ENCODE results near the gene KCNQ4. TPM values are rescaled to one million over a fixed set of nuclear protein-coding genes. Genes with fewer than 3 reads are reported as not detected.

Gene KCNQ4
- total and polyA plus RNA-seq, 2 experiments from 2014 or later, result 1.3 to 3.0 TPM

DNA sequence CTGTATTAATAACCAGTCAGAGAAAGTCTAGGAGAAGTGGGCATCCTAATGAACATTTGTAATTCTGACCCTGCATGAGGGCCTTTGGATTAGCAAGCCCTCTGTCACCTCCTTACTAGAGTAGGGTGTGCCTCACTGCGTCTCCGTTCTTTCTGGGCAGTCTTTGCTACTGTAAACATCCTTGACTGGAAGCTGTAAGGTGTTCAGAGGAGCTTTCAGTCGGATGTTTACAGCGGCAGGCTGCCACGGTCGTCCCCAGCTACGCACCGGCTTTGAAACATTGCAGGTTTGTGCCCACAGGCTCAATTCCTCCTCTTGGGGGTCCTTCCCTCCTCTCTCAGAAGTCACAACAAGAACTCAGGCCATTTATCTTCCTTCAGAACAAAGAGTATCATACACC is 29.4 kb upstream of the KCNQ4 start:
- Histone ChIP-seq H2AFZ (no peak overlapping the region), H3K4me1 (ENCODE audit: insufficient read depth) (no peaks in the 10 kb centered on the region), H3K27me3 (ENCODE audit: insufficient read depth) (no peaks in the 10 kb centered on the region), H3K4me3 (no peak overlapping the region), H3K4me2 (no peak overlapping the region), H3K79me2 (replicated peaks; ENCODE audit: insufficient read depth) (no peaks in the 10 kb centered on the region), H3K27ac (ENCODE audit: low read depth) (no peak overlapping the region), H3K9me2 (ENCODE audit: insufficient read depth) (no peaks in the 10 kb centered on the region), H3F3A (replicated peaks; ENCODE audit: low read depth) (no peaks in the 10 kb centered on the region), H4K20me1 (replicated peaks; ENCODE audit: insufficient read depth) (peaks cover 12% of the 10 kb centered on the region), H3K36me3 (ENCODE audit: insufficient read depth) (peaks cover 55% of the 10 kb centered on the region)
- no peak overlapping the region for H3K27ac Mint-ChIP-seq
- no peaks in the 10 kb centered on the region for H3K27me3 Mint-ChIP-seq (ENCODE audit: insufficient read depth, low read depth, poor library complexity)
- TF ChIP-seq STAT1 (IDR thresholded peaks at IDR 0.05; ENCODE audit: unreplicated experiment), result no peak
- TF ChIP-seq POLR2AphosphoS5 (IDR thresholded peaks at IDR 0.05; ENCODE audit: low read depth), result no peak
- no peak for TF ChIP-seq ZNF114 (CRISPR knock-in tag; IDR thresholded peaks at IDR 0.05)
- peaks cover 75% of the 10 kb centered on the region for H3K36me3 Mint-ChIP-seq (ENCODE audit: low read depth)
- H3K4me3 Mint-ChIP-seq, result no peak overlapping the region
- H3K9me3 Mint-ChIP-seq, result no peaks in the 10 kb centered on the region
- ATAC-seq (no peak), DNase-seq (ENCODE audit: low spot score) (no peak)
- H3K4me1 Mint-ChIP-seq, result no peaks in the 10 kb centered on the region; the same call in 2 of the 3 replicates

DNA sequence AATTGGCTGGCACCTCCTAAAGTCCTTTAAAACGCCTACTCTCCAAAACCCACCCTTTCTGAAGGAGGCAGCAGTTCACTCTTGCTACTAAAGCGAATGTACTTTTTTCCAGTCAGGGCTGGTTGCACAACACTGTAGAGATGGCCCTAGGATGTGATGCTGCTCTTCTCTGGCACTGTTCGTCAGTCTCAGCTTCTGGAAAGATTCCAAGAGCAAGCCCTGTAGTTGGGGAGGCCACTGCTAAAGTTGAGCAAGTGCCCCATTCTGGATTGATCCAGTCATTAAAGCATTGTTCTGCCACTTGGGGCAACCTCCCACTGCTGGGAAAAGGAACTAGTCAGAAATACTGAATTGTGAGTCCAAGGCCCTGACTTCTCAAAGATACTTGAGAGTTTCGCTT is 28.5 kb upstream of the KCNQ4 start:
- Mint-ChIP-seq H3K27ac (no peak overlapping the region; the same call in 1 of the 2 replicates), H3K36me3 (ENCODE audit: low read depth) (peaks cover 76% of the 10 kb centered on the region)

DNA sequence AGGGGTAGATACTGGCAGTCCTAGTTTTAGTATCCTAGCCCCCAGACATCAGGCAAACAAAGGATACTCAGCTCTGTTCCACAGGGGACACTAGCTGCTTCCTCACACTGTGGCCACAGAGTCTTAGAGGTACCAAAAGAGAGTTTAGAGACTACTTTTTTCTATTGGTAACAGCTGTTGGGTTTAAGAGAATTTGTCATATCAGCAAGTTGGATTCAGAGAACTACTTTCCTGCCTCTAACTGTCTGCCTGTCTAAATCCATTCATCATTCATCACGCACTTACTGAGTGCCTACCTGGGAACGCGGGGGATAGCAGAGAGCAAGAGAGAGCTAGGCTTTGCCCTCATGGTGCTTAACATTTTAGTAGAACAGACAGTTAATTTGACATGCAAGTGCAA is 27.1 kb upstream of the KCNQ4 start:
- H3K27ac Mint-ChIP-seq, result no peak overlapping the region
- H3K9me3 Mint-ChIP-seq, result no peaks in the 10 kb centered on the region
- peaks cover 75% of the 10 kb centered on the region for H3K36me3 Mint-ChIP-seq (ENCODE audit: low read depth)
- H3K4me2 ChIP-seq, result no peak overlapping the region
- no peak overlapping the region for H3K4me3 Mint-ChIP-seq
- no peaks in the 10 kb centered on the region; the same call in 2 of the 3 replicates for H3K4me1 Mint-ChIP-seq
- no peaks in the 10 kb centered on the region for H3K9me2 ChIP-seq (ENCODE audit: insufficient read depth)
- peaks cover 64% of the 10 kb centered on the region for H3K36me3 ChIP-seq (ENCODE audit: insufficient read depth)
- H3K27me3 ChIP-seq (ENCODE audit: insufficient read depth), result no peaks in the 10 kb centered on the region
- DNase-seq (ENCODE audit: low spot score) (no peak), ATAC-seq (no peak)
- H4K20me1 ChIP-seq (replicated peaks; ENCODE audit: insufficient read depth), result peaks cover 19% of the 10 kb centered on the region
- no peaks in the 10 kb centered on the region for H3K4me1 ChIP-seq (ENCODE audit: insufficient read depth)
- TF ChIP-seq STAT1 (IDR thresholded peaks at IDR 0.05; ENCODE audit: unreplicated experiment), result no peak
- TF ChIP-seq ZNF114 (CRISPR knock-in tag; IDR thresholded peaks at IDR 0.05), result no peak
- TF ChIP-seq, protein P1, sequence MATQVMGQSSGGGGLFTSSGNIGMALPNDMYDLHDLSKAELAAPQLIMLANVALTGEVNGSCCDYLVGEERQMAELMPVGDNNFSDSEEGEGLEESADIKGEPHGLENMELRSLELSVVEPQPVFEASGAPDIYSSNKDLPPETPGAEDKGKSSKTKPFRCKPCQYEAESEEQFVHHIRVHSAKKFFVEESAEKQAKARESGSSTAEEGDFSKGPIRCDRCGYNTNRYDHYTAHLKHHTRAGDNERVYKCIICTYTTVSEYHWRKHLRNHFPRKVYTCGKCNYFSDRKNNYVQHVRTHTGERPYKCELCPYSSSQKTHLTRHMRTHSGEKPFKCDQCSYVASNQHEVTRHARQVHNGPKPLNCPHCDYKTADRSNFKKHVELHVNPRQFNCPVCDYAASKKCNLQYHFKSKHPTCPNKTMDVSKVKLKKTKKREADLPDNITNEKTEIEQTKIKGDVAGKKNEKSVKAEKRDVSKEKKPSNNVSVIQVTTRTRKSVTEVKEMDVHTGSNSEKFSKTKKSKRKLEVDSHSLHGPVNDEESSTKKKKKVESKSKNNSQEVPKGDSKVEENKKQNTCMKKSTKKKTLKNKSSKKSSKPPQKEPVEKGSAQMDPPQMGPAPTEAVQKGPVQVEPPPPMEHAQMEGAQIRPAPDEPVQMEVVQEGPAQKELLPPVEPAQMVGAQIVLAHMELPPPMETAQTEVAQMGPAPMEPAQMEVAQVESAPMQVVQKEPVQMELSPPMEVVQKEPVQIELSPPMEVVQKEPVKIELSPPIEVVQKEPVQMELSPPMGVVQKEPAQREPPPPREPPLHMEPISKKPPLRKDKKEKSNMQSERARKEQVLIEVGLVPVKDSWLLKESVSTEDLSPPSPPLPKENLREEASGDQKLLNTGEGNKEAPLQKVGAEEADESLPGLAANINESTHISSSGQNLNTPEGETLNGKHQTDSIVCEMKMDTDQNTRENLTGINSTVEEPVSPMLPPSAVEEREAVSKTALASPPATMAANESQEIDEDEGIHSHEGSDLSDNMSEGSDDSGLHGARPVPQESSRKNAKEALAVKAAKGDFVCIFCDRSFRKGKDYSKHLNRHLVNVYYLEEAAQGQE (IDR thresholded peaks at IDR 0.05; ENCODE audit: unreplicated experiment), result no peak
- TF ChIP-seq, protein P2, sequence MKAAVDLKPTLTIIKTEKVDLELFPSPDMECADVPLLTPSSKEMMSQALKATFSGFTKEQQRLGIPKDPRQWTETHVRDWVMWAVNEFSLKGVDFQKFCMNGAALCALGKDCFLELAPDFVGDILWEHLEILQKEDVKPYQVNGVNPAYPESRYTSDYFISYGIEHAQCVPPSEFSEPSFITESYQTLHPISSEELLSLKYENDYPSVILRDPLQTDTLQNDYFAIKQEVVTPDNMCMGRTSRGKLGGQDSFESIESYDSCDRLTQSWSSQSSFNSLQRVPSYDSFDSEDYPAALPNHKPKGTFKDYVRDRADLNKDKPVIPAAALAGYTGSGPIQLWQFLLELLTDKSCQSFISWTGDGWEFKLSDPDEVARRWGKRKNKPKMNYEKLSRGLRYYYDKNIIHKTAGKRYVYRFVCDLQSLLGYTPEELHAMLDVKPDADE (IDR thresholded peaks at IDR 0.05), result no peak
- no peaks in the 10 kb centered on the region for H3K79me2 ChIP-seq (replicated peaks; ENCODE audit: insufficient read depth)
- H2AFZ ChIP-seq, result no peak overlapping the region
- H3F3A ChIP-seq (replicated peaks; ENCODE audit: low read depth), result no peaks in the 10 kb centered on the region
- H3K27ac ChIP-seq (ENCODE audit: low read depth), result no peak overlapping the region
- no peak overlapping the region for H3K4me3 ChIP-seq
- peaks cover 2% of the 10 kb centered on the region for H3K27me3 Mint-ChIP-seq (ENCODE audit: insufficient read depth, low read depth, poor library complexity)

More for the DNA sequence above, 28.5 kb upstream of the KCNQ4 start:
- H3K9me2 ChIP-seq (ENCODE audit: insufficient read depth), result no peaks in the 10 kb centered on the region
- DNase-seq (ENCODE audit: low spot score) (no peak), ATAC-seq (no peak)
- TF ChIP-seq EZH2 (IDR thresholded peaks at IDR 0.05; ENCODE audit: low read depth, unreplicated experiment) (no peak), JUNB (IDR thresholded peaks at IDR 0.05; ENCODE audit: unreplicated experiment) (no peak)
- TF ChIP-seq, protein P2 (IDR thresholded peaks at IDR 0.05), result no peak
- no peaks in the 10 kb centered on the region for H3K27me3 ChIP-seq (ENCODE audit: insufficient read depth)
- no peaks in the 10 kb centered on the region for H3K4me1 ChIP-seq (ENCODE audit: insufficient read depth)
- H3K27me3 Mint-ChIP-seq (ENCODE audit: insufficient read depth, low read depth, poor library complexity), result no peaks in the 10 kb centered on the region
- no peaks in the 10 kb centered on the region for H3K79me2 ChIP-seq (replicated peaks; ENCODE audit: insufficient read depth)
- H3K4me3 ChIP-seq, result no peak overlapping the region
- no peak overlapping the region for H2AFZ ChIP-seq
- H3K4me2 ChIP-seq, result no peak overlapping the region
- H3K9me3 Mint-ChIP-seq, result no peaks in the 10 kb centered on the region
- H3F3A ChIP-seq (replicated peaks; ENCODE audit: low read depth), result no peaks in the 10 kb centered on the region
- H3K27ac ChIP-seq (ENCODE audit: low read depth), result no peak overlapping the region
- peaks cover 60% of the 10 kb centered on the region for H3K36me3 ChIP-seq (ENCODE audit: insufficient read depth)
- peaks cover 16% of the 10 kb centered on the region for H4K20me1 ChIP-seq (replicated peaks; ENCODE audit: insufficient read depth)
- no peak overlapping the region for H3K4me3 Mint-ChIP-seq
- H3K4me1 Mint-ChIP-seq, result no peaks in the 10 kb centered on the region; the same call in 2 of the 3 replicates

Data from GM23338 (cell line).